Measurements from ENCODE around the gene SPRYD3. TPM values are rescaled to one million over a fixed set of nuclear protein-coding genes. Genes with fewer than 3 reads are reported as not detected.
A peak's percentile ranks its signal among the peaks of the same experiment; 100 is the strongest.

SPRYD3 gene
- total and polyA plus RNA-seq, 12 donors, result 20.5 to 63.9 (median 47.4) TPM

- no peak for TF ChIP-seq CTCF (IDR thresholded peaks at IDR 0.05)
- 71% methylated on average over 20 of the region's 20 CpGs for WGBS, 2 donors
- Histone ChIP-seq H3K9me3 (no peaks in the 10 kb centered on the region), H3K27me3 (no peaks in the 10 kb centered on the region), H3K27ac (peak overlapping the region in 9 of 10 donors; percentile 14 to 88 (median 62)), H3K36me3 (peaks cover 0 to 99% (median 67%) of the 10 kb centered on the region in 9 donors), H3K4me3 (no peak overlapping the region), H3K4me1 (peaks cover 45 to 100% (median 79%) of the 10 kb centered on the region in 9 donors)
- DNase-seq (no peak), ATAC-seq (no peak)
- intact Hi-C loops (cut with DNase I), result loop anchor here in 1 of 10 donors (5.0 to 10.0 kb wide), 2 partner anchors 35 to 133 kb away; partner anchors contain the start of gene IGFBP6
These were observed 16.9 kb downstream of the SPRYD3 start for GRCh38 chr12:53062011-53062961.

- no peaks in the 10 kb centered on the region for H3K9me3 ChIP-seq
- peak in 1 of 9 donors; percentile 23 for TF ChIP-seq CTCF (IDR thresholded peaks at IDR 0.05)
- H3K27ac ChIP-seq, result peak overlapping the region in 8 of 10 donors; percentile 17 to 88 (median 64)
- no peak for ATAC-seq
- intact Hi-C loops (cut with DNase I), result loop anchor here in 1 of 10 donors (5.0 to 10.0 kb wide), 2 partner anchors 36 to 133 kb away; partner anchors contain the start of gene IGFBP6
- peaks cover 45 to 99% (median 75%) of the 10 kb centered on the region in 9 donors for H3K4me1 ChIP-seq
- DNase-seq, result no peak
- no peaks in the 10 kb centered on the region for H3K27me3 ChIP-seq
- 82 to 83% methylated on average over 5 of the region's 5 CpGs for WGBS, 2 donors
- H3K36me3 ChIP-seq, result peaks cover 0 to 99% (median 75%) of the 10 kb centered on the region in 9 donors
- no peak overlapping the region for H3K4me3 ChIP-seq
These were observed 17.7 kb downstream of the SPRYD3 start for GRCh38 chr12:53061404-53062010.

GRCh38 chr12:53060721-53061276 is 18.4 kb downstream of the SPRYD3 start:
- TF ChIP-seq CTCF (IDR thresholded peaks at IDR 0.05), result no peak
- peak overlapping the region in 9 of 10 donors; percentile 17 to 88 (median 58) for H3K27ac ChIP-seq
- no peaks in the 10 kb centered on the region for H3K9me3 ChIP-seq
- WGBS, 2 donors, result 59 to 65% methylated on average over 17 to 18 of the region's 18 CpGs
- ATAC-seq (no peak), DNase-seq (peak in 1 of 2 donors; percentile 43)
- H3K4me1 ChIP-seq, result peaks cover 40 to 99% (median 71%) of the 10 kb centered on the region in 9 donors
- H3K27me3 ChIP-seq, result no peaks in the 10 kb centered on the region
- no peak overlapping the region for H3K4me3 ChIP-seq
- intact Hi-C loops (cut with DNase I), result loop anchor here in 1 of 10 donors (5.0 to 10.0 kb wide), 2 partner anchors 37 to 134 kb away; partner anchors contain the start of gene IGFBP6
- peaks cover 0 to 100% (median 78%) of the 10 kb centered on the region in 9 donors for H3K36me3 ChIP-seq
